NB4 (cell line): ENCODE measurements around the gene VAMP5.

Experiments
- MAX ChIP-seq: IDR thresholded peaks from 2 replicates; pipeline ENCODE4 v1.6.1; 2011; ENCODE audit warnings: low read depth, low read length
- MYC ChIP-seq: IDR thresholded peaks from 2 replicates; pipeline ENCODE4 v1.6.1; 2011; ENCODE audit warnings: low read depth, low read length
- POLR2A ChIP-seq: IDR thresholded peaks from 2 replicates; pipeline ENCODE4 v1.6.1; 2011; ENCODE audit warnings: mild to moderate bottlenecking; ENCODE audit not compliant: insufficient read length; ENCODE audit errors: extremely low read depth
- TF ChIP-seq, protein P1 (sequence below): IDR thresholded peaks from one replicate; pipeline ENCODE4 v1.5.1; 2012; ENCODE audit warnings: low read depth, low read length

- TF ChIP-seq, protein P1, sequence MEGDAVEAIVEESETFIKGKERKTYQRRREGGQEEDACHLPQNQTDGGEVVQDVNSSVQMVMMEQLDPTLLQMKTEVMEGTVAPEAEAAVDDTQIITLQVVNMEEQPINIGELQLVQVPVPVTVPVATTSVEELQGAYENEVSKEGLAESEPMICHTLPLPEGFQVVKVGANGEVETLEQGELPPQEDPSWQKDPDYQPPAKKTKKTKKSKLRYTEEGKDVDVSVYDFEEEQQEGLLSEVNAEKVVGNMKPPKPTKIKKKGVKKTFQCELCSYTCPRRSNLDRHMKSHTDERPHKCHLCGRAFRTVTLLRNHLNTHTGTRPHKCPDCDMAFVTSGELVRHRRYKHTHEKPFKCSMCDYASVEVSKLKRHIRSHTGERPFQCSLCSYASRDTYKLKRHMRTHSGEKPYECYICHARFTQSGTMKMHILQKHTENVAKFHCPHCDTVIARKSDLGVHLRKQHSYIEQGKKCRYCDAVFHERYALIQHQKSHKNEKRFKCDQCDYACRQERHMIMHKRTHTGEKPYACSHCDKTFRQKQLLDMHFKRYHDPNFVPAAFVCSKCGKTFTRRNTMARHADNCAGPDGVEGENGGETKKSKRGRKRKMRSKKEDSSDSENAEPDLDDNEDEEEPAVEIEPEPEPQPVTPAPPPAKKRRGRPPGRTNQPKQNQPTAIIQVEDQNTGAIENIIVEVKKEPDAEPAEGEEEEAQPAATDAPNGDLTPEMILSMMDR, result no peak
- TF ChIP-seq POLR2A (no peak), MYC (no peak), MAX (no peak)
These were observed 44.4 kb downstream of the VAMP5 start for GRCh38 chr2:85628658-85629057.
